Measurements from ENCODE around the gene RNPEP.
"Not testable (repeated sequence)": the region's sequence is repeated elsewhere in the genome, so short reads cannot be mapped to it uniquely, and the experiment has no call there.

RNPEP gene, protein sequence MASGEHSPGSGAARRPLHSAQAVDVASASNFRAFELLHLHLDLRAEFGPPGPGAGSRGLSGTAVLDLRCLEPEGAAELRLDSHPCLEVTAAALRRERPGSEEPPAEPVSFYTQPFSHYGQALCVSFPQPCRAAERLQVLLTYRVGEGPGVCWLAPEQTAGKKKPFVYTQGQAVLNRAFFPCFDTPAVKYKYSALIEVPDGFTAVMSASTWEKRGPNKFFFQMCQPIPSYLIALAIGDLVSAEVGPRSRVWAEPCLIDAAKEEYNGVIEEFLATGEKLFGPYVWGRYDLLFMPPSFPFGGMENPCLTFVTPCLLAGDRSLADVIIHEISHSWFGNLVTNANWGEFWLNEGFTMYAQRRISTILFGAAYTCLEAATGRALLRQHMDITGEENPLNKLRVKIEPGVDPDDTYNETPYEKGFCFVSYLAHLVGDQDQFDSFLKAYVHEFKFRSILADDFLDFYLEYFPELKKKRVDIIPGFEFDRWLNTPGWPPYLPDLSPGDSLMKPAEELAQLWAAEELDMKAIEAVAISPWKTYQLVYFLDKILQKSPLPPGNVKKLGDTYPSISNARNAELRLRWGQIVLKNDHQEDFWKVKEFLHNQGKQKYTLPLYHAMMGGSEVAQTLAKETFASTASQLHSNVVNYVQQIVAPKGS
- 19.7 to 27.1 (median 23.3) reads per million in 4 donors for total RNA-seq

- DNase-seq, result peak; percentile 39 to 57 (median 46)
Observed at GRCh38 chr1:201982623-201983379, at the start of gene RNPEP. Gene RNPEP (plus strand): TSS chr1:201982648. CDS start chr1:201982667, 19 bp downstream.

DNA sequence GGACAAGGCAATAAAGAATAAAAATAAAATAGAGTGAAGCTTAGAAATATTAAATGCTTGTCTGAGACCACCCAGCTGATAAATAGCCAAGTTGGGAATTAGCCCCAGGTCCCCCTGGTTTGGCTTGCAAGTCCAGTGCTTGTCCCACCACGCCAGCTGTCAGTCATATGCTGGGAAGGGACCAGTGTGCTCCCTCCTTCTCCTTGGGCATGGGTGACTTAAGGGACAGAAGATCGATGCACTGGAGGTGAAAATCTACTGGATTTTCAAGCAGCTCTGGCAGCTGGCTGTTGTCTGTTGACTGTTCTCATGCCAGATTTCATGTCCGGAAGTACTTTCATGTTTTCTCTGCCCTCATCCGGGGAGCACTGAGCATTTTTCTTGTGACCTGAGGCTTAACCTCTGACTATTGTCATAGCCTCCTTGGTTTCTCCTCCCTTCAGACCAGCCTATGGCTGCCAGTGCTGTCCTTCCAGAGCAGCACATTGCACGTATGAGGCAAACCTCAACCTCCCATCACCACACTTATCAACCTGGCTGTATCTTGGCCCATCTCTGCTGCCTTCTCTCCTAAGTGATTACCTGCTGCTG is 48.5 kb upstream of the RNPEP start:
- DNase-seq, result no peak

DNA sequence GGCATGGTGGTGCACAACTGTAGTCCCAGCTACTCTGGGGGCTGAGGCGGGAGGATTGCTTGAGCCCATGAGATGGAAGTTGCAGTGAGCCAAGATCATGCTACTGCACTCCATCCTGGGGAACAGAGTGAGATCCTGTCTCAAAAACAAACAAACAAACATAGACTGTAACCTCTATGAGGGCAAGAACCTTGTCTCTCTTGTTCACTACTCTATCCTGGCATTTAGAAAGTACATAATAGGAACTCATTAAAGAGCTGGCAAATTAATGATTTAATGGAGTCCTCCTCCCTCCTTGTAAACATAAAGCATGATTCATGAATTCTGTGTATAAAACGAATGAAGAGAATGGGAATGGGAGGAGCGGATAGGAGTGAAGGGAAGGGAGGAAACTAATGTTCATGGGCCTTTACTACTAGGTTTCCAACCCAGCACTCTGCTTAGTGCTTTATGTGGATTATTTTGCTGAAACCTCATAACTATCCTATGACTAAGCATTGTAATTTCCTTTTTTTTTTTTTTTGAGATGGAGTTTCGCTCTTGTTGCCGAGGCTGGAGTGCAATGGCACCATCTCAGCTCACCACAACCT is 44.7 kb upstream of the RNPEP start:
- no peak for DNase-seq

GRCh38 chr1:201938440-201939035 is 43.9 kb upstream of the RNPEP start:
- DNase-seq, result no peak

DNA sequence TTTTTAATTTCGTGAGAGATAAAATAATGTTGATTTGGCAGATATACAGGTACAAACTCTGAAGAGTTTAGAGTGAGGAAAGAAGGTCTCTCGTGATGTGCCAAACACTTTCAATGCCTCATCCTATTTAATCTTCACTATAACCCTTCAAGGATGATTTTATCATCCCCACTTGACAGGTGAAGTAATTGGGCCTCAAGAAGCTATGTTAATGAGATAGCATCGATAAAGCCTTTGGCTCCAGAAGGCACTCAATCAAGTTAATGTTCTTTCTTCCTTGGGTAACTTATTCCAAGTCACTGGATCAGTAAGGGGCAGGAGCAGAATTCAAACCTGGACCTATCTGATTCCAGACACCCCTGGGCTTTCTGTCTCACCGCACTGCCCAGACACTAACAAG is 43.3 kb upstream of the RNPEP start:
- no peak for DNase-seq

- no peak for DNase-seq
Observed at GRCh38 chr1:201939574-201939973, 42.9 kb upstream of the RNPEP start.

DNA sequence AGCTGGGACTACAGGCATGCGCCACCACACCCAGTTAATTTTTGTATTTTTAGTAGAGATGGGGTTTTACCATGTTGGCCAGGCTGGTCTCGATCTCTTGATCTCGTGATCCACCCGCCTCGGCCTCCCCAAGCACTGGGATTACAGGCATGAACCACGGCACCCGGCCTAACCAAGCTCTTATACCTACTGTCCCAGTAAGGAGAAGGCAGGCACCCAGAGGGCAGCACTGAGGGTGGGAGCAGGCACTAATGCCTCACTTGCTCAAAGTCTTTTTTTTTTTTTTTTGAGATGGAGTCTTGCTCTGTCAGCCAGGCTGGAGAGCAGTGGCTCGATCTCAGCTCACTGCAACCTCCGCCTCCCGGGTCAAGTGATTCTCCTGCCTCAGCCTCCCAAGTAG is 42.1 kb upstream of the RNPEP start:
- not testable (repeated sequence) for DNase-seq

DNA sequence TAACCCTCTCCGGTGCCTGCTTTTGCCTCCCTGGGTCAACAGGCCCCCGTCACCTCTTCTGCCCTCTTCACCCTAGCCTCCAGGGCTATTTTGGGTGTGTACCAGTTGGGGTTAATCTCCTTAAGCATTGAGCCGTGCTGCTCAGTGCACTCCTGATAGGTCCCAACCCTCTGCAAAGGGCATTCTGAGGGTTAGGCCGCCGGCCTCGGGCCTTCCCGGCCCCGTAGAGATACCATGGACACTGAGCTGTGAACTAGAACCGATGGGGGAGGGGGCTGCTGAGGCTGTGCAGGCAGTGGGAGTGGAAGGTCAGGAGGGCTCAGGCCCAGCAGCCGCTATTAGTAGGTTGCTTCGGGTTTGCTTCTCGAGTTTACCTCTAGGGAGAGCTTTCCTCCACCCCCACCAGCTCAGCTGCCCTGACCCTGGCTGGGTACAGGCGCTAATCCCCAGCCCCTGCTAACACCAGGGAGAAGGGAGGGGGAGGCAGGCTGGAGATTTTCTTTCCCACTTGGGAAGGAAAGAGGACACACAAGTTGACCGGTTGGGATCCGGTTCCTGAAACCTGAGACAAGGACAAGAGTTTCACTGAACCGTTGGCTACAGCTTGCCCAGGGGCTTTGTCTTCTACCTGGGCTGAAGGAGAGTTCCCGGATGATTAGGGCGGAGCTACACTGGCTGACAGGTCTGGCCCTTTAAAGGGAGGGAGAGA is 40.9 kb upstream of the RNPEP start:
- no peak for DNase-seq

DNA sequence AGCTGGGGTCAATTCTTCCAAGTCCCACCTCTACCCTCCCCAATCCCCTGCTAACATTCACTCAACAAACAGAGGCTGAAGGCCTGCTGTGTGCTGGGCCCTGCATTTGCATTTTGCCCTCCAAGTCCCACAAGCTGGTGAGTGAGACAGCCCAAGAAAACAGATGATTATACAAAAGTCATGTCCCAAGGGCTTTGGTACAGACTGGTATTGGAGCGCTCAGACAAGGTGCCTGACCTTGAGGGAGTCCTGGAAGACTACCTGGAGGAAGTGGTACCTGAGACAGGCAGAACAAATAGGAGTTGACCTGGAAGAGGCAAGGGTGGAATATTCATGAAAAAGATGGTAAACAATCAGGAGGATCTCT is 40.3 kb upstream of the RNPEP start:
- DNase-seq, result no peak

DNA sequence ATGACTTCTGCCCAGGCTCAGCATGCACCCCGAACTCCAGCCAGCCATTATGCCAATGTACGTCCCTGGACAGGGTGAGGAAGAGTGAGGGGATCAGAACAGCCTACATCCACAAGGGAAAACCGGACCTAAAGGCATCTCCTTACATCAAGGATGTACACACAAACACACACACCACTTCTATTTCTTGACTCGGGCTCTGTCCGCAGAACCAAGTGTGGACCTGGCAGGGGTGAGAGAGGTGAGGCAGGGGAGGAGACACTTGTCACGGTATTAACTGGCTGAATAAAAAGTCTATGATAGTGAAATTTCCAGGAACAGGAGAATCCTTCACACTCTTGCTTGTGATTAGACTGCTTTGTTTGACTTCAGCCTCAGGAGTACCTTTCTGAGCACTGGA is 38.4 kb upstream of the RNPEP start:
- no peak for DNase-seq

- no peak for DNase-seq
Observed at GRCh38 chr1:201944639-201945038, 37.8 kb upstream of the RNPEP start.

DNA sequence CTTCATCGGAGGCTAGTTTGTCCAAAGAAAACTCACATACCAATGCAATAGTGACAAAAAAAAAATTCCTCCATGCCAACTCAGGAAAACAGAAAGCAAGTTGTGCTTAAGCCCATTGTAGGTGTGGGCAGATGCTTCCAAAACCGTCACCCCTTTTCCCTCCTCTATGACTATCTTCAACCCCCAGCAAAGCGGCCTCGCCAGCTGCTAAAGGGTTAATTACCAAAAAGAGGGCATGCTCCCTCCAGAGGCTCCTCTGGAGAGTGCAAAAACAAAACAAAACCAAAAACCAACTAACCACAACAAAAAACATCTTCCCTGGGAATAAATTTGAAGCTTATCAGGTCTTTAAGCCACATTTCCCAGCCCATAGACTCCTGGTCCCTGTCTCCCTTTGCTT is 37.3 kb upstream of the RNPEP start:
- no peak for DNase-seq

DNA sequence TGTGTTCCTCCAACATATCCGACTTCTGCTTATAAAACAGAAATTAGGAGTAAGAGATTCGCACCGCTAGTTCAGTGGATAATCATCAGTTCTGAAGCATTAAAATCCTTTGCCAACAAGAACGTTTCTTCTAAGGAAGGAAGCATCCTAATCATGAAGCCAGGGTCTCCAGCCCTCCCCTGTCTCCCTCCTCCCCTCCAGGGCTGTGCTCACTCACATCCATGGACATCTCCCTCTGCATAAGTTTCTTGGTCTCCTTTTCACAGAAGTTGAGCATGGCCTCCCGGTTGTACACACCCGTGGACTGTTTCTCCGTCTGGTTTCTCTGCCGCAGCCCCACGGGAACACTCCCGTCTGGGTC is 36.6 kb upstream of the RNPEP start:
- DNase-seq, result no peak

GRCh38 chr1:201946224-201946908 is 36.1 kb upstream of the RNPEP start, which contains the start of gene LMOD1:
Gene LMOD1 (minus strand): TSS chr1:201946548. CDS start chr1:201946340, 208 bp downstream.
- DNase-seq, result no peak

- DNase-seq, result no peak
Observed at GRCh38 chr1:201947697-201948008, 34.8 kb upstream of the RNPEP start.

GRCh38 chr1:201949491-201949890 is 33.0 kb upstream of the RNPEP start:
- DNase-seq, result no peak

- no peak for DNase-seq
Observed at GRCh38 chr1:201954263-201955008, 28.0 kb upstream of the RNPEP start.

- DNase-seq, result peak; percentile 79 to 94 (median 88)
Observed at GRCh38 chr1:201955009-201955728, 27.3 kb upstream of the RNPEP start, which contains the start of gene TIMM17A. Gene TIMM17A (plus strand): TSS chr1:201955503. CDS start chr1:201955527, 24 bp downstream.

DNA sequence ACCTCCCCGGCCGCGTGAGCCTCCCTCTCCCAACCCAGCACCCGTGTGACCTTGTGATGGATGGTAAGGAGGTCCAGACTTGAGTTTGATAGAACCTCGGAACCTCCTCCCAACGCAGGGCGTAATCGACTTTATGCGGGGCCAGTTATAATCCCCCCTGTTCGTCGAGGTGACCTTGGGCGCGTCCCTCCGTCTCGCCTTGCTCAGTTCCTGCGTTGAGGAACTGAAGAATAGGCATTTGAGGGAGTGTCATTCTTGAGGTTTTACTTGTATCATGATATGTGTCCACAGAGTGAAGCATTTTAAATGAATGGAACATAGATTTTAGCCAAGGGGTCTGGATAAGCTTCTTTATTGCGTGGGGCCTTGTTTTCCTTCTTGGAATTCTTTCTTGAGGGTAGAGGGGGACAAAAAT is 26.7 kb upstream of the RNPEP start:
- DNase-seq, result no peak

- no peak for DNase-seq
Observed at GRCh38 chr1:201958348-201958747, 24.1 kb upstream of the RNPEP start.
